ENCODE data around the gene TMEM232.
A peak's percentile ranks its signal among the peaks of the same experiment; 100 is the strongest.
"Not testable (repeated sequence)": the region's sequence is repeated elsewhere in the genome, so short reads cannot be mapped to it uniquely, and the experiment has no call there.

TMEM232 gene

DNA sequence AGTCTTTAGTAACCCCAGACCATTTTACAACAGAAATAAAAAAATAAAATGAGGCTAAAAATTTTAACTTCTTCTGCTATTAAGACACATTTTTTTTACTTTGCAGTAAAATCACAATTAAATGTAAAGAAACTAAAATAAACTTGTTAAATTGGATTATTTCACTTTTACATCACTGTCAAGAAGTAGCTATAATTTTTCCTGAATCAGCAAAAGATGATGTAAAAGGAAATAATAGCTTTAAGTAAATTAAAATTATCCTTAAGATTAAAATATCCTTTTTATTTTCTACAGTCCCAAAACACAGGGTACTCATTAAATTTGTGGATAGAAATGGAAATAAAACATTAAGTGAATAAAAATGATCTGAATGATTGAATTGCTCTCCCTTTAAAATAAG, 44.5 kb downstream of the TMEM232 start:
- DNase-seq (ENCODE audit: insufficient read length, low spot score): no peak
- FAIRE-seq: no peak
- no peak for TF ChIP-seq POLR2AphosphoS5 (IDR thresholded peaks at IDR 0.05; ENCODE audit: low read depth, low read length)
- TF ChIP-seq POLR2A (IDR thresholded peaks at IDR 0.05; ENCODE audit: low read depth, low read length): no peak

DNA sequence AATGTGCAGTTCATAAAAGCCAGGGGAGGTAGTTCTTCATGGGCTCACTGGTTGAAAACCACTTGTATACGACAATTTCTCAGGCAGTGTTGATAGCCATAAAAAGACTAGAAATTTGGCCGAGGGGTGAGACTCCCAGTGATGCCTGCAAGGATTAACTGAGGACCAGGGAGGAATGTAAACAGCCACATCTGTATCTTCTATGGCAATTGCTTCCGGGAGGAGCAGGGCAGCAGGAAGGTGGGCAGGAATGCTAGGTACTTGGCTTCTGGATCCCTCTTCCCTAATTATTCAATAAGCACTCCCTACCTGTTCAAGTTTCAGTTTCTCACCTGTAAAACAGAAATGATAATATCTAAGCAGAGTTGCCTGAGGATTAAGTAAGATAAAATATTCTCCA, 45.4 kb downstream of the TMEM232 start:
- TF ChIP-seq SPI1 (IDR thresholded peaks at IDR 0.05; ENCODE audit: low read depth, low read length) (no peak), POLR2AphosphoS5 (IDR thresholded peaks at IDR 0.05; ENCODE audit: low read depth, low read length) (no peak), POU2F2 (IDR thresholded peaks at IDR 0.05; ENCODE audit: low read depth, low read length) (no peak), PAX5 (IDR thresholded peaks at IDR 0.05; ENCODE audit: insufficient read depth, low read length, severe bottlenecking) (no peak)
- FAIRE-seq (no peak), DNase-seq (ENCODE audit: insufficient read length, low spot score) (no peak)

DNA sequence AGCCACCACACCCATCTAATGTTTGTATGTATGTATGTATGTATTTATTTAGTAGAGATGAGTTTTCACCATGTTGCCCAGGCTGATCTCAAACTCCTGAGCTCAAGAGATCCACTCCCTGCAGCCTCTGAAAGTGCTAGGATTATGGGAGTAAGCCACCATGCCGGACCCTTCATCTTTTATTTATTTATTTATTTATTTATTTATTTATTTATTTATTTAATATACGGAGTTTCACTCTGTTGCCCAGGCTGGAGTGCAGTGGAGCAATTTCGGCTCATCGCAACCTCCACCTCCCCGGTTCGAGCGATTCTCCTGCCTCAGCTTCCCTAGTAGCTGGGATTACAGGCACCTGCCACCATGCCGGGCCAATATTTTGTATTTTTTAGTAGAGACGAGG, 49.9 kb downstream of the TMEM232 start:
- not testable (repeated sequence) for DNase-seq (ENCODE audit: insufficient read length, low spot score); FAIRE-seq

DNA sequence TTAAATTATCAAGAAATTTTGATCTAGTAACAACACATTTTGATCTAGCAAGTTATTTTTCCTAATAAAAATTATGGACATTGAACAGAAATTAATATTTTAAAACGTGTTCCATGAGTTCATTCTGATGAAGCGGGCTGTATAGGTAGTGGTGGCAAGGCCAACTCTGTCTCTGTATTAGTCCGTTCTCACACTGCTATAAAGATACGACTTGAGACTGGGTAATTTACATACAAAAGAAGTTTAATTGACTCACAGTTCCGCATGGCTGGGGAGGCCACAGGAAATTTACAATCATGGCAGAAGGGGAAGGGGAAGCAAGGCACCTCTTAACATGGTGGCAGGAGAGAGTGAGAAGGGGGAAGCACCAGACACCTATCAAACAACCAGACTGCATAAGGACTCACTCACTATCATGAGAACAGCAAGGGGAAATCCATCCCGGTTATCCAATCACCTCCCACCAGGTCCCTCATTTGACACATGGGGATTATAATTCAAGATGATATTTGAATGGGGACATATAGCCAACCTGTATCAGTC, 61.2 kb downstream of the TMEM232 start:
- FAIRE-seq (peak; percentile 76), DNase-seq (ENCODE audit: insufficient read length, low spot score) (no peak)
- TF ChIP-seq TAF1 (IDR thresholded peaks at IDR 0.05; ENCODE audit: low read depth, low read length) (no peak), PAX5 (IDR thresholded peaks at IDR 0.05; ENCODE audit: insufficient read depth, low read length, severe bottlenecking) (no peak), POLR2A (IDR thresholded peaks at IDR 0.05; ENCODE audit: low read depth, low read length) (no peak), SPI1 (IDR thresholded peaks at IDR 0.05; ENCODE audit: low read depth, low read length) (no peak), POU2F2 (IDR thresholded peaks at IDR 0.05; ENCODE audit: low read depth, low read length) (no peak), POLR2AphosphoS5 (IDR thresholded peaks at IDR 0.05; ENCODE audit: low read depth, low read length) (no peak)

DNA sequence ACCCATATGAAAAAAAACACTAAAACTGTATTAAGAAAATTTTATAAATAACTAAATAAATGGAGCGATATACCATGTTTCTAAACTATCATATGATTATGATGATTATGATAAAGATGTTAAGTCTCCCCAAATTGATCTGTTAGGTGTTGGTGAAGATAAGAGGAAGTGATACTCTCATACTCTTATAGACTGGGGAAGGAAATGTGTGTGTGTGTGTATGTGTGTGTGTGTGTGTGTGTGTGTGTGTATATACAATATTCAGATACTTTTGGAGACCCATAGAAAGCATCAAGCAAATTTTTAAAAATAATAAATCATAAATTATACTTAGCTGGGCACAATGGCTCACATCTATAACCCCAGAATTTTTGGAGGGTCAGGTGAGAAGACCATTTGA, 62.9 kb downstream of the TMEM232 start:
- peak; percentile 74 for FAIRE-seq

DNA sequence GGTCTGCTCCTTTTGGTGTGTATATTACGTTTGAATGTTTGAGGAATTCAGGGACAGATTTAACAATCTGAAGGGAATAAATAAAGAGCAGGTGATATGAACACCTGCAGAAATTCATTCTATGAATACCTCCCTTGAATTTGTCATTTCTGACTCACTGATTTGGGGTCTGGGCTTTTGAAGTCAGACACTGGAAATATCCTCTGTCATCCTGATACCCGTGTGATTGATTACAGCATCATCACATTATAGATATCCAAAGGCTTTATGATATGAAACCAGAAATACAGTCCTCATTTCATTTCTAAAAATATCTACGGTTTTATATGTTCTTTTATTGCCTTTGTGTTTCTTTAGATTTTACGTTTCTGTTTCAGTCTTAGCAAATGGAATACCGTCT, 68.5 kb downstream of the TMEM232 start:
- no peak for FAIRE-seq
- no peak for TF ChIP-seq SPI1 (IDR thresholded peaks at IDR 0.05; ENCODE audit: low read depth, low read length)
- TF ChIP-seq TAF1 (IDR thresholded peaks at IDR 0.05; ENCODE audit: low read depth, low read length): no peak
- TF ChIP-seq PAX5 (IDR thresholded peaks at IDR 0.05; ENCODE audit: insufficient read depth, low read length, severe bottlenecking): no peak
- TF ChIP-seq POLR2A (IDR thresholded peaks at IDR 0.05; ENCODE audit: low read depth, low read length): no peak
- TF ChIP-seq POU2F2 (IDR thresholded peaks at IDR 0.05; ENCODE audit: low read depth, low read length): no peak
- no peak for TF ChIP-seq POLR2AphosphoS5 (IDR thresholded peaks at IDR 0.05; ENCODE audit: low read depth, low read length)
- no peak for DNase-seq (ENCODE audit: insufficient read length, low spot score)

More for the DNA sequence above, 62.9 kb downstream of the TMEM232 start:
- DNase-seq (ENCODE audit: insufficient read length, low spot score): no peak
- no peak for TF ChIP-seq POU2F2 (IDR thresholded peaks at IDR 0.05; ENCODE audit: low read depth, low read length)
- TF ChIP-seq SPI1 (IDR thresholded peaks at IDR 0.05; ENCODE audit: low read depth, low read length): peak; percentile 91

DNA sequence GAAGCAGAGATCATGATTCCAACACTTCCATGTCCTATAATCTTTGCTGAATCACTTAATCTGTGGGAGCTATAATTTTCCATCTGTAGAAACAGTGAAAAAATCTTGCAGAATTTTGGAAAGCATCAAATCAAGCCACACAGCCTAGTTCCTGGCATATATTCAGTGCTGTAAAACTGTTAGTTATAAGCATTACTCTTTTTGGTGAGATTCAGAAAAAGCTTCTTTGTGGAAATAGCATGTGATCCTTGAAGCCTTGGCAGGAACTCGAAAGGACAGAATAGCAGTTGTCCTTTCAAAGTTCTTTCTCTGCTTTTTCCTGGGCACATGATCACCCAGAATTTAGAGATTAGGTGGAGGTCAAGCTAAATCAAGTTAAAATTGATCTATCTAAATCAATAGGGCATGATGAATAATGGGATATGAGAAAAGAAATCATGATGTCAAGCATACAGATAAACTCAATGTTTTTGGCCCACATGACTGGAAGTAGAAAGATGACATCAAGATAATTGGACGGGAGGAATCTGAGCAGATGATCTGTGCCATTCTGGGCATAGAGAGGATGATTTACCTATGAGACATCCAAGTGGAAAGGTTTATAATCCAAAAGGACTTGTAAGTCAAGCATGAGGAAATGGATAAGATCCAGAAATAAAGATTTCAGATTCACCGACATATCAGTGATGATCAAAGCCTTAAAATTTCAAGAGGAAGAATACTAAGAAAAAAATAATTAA, 73.1 kb downstream of the TMEM232 start:
- no peak for FAIRE-seq
- no peak for TF ChIP-seq TAF1 (IDR thresholded peaks at IDR 0.05; ENCODE audit: low read depth, low read length)
- no peak for TF ChIP-seq POLR2AphosphoS5 (IDR thresholded peaks at IDR 0.05; ENCODE audit: low read depth, low read length)
- TF ChIP-seq POU2F2 (IDR thresholded peaks at IDR 0.05; ENCODE audit: low read depth, low read length): no peak
- no peak for TF ChIP-seq POLR2A (IDR thresholded peaks at IDR 0.05; ENCODE audit: low read depth, low read length)
- no peak for TF ChIP-seq SPI1 (IDR thresholded peaks at IDR 0.05; ENCODE audit: low read depth, low read length)
- no peak for TF ChIP-seq PAX5 (IDR thresholded peaks at IDR 0.05; ENCODE audit: insufficient read depth, low read length, severe bottlenecking)
- no peak for DNase-seq (ENCODE audit: insufficient read length, low spot score)

DNA sequence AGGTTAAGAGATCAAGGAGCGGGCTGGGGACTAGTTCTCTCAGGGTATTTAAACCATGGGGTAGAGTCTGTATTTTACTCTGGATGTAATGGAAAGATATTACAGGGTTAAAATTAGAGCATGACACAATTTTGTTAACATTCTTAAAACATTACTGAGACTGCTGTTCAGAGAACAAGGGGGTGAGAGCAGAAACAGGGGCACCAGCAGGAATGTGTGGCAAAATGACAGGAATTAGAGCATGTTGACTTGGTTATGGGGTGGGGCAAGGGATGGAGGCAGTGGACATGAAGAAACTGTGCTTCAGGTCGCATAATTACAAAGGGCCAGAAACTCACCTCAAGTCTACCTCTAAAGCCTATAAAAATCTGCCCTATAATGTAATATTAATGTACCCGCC, 75.0 kb downstream of the TMEM232 start:
- no peak for TF ChIP-seq TAF1 (IDR thresholded peaks at IDR 0.05; ENCODE audit: low read depth, low read length)
- TF ChIP-seq POLR2AphosphoS5 (IDR thresholded peaks at IDR 0.05; ENCODE audit: low read depth, low read length): no peak
- TF ChIP-seq PAX5 (IDR thresholded peaks at IDR 0.05; ENCODE audit: insufficient read depth, low read length, severe bottlenecking): no peak
- no peak for TF ChIP-seq SPI1 (IDR thresholded peaks at IDR 0.05; ENCODE audit: low read depth, low read length)
- TF ChIP-seq POLR2A (IDR thresholded peaks at IDR 0.05; ENCODE audit: low read depth, low read length): no peak
- no peak for TF ChIP-seq POU2F2 (IDR thresholded peaks at IDR 0.05; ENCODE audit: low read depth, low read length)
- DNase-seq (ENCODE audit: insufficient read length, low spot score) (no peak), FAIRE-seq (no peak)

DNA sequence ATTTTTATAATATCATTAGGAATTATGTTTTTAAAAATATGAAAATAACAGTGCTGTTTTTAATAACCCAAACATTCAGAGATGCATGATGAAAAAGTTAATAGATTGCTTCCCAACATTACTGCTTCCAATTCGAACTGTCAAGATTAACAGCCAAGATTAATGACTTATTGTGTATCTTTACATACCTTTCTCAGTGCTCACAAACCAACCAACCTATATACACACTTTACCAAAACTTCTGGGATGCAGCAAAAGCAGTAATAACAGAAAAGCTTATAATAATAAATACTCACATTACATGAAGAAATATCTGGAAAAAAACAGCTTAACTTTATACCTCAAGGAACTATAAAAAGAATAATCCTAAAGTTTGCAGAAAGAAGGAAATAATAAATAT, 82.1 kb downstream of the TMEM232 start:
- no peak for TF ChIP-seq PAX5 (IDR thresholded peaks at IDR 0.05; ENCODE audit: insufficient read depth, low read length, severe bottlenecking)
- TF ChIP-seq SPI1 (IDR thresholded peaks at IDR 0.05; ENCODE audit: low read depth, low read length): no peak
- TF ChIP-seq POLR2AphosphoS5 (IDR thresholded peaks at IDR 0.05; ENCODE audit: low read depth, low read length): no peak
- TF ChIP-seq TAF1 (IDR thresholded peaks at IDR 0.05; ENCODE audit: low read depth, low read length): no peak
- no peak for TF ChIP-seq POU2F2 (IDR thresholded peaks at IDR 0.05; ENCODE audit: low read depth, low read length)
- no peak for TF ChIP-seq POLR2A (IDR thresholded peaks at IDR 0.05; ENCODE audit: low read depth, low read length)
- FAIRE-seq (no peak), DNase-seq (ENCODE audit: insufficient read length, low spot score) (no peak)

DNA sequence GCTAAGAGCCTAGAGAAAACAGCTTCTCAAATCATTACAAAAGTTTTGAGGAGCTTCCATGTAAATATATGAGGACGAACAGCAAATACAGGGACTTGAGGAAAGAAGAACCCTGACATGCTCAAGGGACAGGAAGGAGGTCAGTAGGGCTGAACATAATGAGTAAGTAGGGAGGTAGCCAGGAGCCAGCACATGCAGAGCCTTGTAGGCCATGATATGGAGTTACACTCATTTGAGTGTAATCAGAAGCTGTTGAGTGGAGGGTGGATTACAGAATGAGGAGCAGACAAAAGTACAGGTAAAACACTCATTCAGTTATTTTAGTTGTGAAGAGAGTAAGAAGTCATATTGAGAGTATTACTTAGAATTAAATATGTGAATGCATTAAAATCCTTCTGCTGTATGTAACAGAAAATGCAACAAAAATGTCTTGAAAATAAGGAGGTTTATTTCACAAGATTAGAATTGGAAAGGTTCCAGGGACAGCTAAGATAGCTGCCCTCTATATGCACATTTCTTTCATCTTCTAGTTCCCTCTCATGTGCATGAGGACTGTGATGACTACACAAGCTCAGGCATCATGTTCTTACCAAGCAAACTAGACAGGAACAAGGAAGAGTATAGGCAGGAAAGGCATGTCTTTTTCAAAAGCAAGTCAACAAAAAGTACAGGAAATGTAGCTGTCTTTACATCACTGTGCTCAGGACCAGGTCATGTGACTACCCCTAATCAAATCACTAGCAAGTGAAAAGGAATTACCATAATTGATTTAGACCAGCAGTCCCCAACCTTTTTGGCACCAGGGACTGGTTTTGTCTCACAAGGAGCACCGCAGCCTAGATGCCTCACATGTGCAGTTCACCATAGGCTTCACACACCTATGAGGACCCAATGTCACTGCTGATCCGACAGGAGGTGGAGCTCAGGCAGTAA, 87.2 kb downstream of the TMEM232 start:
- no peak for DNase-seq (ENCODE audit: insufficient read length, low spot score)
- peak; percentile 45 for FAIRE-seq
- TF ChIP-seq POLR2AphosphoS5 (IDR thresholded peaks at IDR 0.05; ENCODE audit: low read depth, low read length) (no peak), POLR2A (IDR thresholded peaks at IDR 0.05; ENCODE audit: low read depth, low read length) (no peak), TAF1 (IDR thresholded peaks at IDR 0.05; ENCODE audit: low read depth, low read length) (no peak)
